Fibroblast of upper back skin (primary cell): ENCODE results near the gene ST6GALNAC6.

Experiments used
- DNase-seq: peaks from one replicate; pipeline ENCODE4 v3.0.0-alpha.2; 2013

The ST6GALNAC6 gene, protein sequence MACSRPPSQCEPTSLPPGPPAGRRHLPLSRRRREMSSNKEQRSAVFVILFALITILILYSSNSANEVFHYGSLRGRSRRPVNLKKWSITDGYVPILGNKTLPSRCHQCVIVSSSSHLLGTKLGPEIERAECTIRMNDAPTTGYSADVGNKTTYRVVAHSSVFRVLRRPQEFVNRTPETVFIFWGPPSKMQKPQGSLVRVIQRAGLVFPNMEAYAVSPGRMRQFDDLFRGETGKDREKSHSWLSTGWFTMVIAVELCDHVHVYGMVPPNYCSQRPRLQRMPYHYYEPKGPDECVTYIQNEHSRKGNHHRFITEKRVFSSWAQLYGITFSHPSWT

DNA sequence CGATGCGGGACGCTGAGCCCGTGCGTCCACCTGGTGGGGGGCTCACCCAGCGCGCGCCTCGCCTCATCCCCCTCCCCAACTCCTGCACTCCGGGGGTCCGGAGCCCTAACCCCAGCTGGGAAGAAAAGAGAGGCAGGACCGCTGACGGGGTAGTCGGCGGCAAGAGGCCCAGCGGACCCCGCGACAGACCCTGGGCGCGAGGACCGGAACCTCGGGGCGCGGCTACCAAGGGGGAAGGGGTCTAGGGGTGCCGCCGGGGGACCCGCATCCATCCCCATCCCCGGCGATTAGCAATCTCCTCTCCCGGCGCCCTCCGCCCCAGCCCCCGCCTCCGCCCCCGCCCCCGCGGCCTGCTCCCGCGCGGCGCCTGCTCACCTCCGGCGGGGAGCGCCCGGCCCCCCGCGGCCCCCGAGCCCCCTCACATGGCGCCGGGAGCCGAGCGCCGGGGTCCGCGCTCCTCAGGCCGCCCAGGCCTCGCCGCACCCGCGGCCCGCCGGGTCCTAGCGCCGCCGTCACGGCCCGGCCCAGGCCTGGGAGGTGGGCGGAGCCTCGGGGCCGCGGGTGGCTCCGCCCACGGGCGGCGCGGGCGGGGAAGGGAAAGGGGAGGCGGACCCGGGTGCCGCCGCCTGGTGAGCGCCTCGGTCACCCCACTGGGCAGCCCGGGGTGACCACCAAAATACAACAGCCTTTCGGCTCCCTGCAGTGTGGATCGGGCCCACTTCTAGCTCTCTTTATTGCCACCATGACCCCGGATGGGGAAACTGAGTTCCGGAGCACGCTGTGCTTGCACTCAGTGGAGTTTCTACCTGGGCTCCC is at the start of gene ST6GALNAC6:
Gene ST6GALNAC6, minus strand, starts transcription at position 476 of the 816 bp plus-strand sequence. CDS start 1,622 bp downstream, outside the sequence.
- peak; percentile 69 for DNase-seq

DNA sequence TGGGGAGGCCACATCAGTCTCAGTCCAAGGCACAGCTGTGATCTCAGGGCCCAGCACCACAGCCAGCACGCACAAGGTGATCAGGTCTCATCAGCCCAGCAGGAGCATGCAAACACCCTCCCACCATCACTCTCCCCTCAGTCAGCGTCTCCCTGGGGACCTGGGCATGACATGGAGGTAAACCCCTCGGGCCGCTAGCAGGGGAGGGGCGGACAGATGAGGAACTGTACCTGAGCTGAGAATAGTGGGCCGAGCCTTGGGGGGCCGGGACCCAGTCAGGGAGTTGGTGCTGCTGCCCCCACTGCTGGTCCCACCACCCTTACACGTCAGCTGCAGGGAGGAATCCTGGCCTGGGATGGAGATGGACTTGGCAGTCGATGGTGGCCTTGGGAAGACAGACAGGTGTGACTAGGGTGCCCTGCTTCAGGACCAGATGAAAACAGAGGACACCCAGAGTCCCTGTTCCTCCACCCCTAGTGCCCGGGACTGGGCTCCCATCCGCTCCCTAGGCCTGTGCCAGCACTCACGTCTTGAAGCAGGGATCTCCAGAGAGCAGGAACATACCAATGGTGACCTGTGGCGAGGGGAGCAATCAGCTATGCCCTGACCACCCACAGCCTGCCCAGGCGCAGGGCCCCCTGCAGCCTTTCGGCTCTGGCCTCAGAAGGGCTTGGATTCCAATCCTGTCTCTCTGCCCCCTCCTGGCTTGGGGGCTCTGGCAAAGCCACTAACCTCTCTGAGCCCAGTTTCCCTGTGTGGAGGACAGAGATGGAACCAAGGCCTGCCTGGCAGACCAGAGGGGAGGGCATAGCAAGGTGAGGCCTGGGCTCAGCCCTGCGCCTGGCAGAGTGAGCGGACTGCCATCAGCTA is 48.7 kb upstream of the ST6GALNAC6 start:
- DNase-seq: no peak

DNA sequence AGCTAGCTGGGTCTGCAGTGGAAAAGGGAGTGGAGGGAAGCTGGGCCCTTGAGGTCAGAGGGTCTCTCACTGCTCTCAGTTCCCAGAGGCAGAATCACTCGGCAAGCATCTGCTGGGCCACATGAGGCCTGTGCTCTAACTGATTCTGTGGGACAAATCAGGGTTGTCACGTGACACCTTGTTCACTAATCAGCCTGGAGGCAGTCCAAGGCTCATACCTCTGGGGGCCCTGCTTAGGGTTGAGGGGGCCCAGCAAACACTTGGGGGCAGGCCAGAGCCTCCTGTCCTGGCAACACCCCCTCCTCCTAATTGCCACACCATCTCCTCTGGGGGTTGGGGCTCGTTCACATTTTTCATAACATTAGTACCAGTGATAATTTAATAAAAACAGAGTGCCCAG is 47.3 kb upstream of the ST6GALNAC6 start:
- DNase-seq: no peak

DNA sequence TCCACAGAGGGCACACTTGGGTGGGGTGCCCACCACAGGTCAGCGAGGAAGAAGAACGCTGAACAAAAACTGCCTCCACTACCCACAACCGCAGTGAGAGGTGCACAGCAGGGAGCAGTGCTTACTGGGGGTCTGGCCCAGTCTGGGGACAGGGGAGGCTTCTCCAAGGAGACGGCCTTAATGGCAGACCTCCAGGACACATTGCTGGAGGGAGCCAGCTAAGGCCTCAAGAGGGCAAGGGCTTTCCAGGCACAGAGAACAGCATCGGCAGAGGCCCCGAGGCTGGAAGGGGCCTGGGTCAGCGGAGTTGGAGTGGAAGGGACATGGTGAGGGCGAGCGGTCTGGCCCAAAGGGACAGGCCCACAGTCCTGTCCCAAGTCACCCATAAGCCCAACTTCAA is 46.5 kb upstream of the ST6GALNAC6 start:
- DNase-seq: no peak

DNA sequence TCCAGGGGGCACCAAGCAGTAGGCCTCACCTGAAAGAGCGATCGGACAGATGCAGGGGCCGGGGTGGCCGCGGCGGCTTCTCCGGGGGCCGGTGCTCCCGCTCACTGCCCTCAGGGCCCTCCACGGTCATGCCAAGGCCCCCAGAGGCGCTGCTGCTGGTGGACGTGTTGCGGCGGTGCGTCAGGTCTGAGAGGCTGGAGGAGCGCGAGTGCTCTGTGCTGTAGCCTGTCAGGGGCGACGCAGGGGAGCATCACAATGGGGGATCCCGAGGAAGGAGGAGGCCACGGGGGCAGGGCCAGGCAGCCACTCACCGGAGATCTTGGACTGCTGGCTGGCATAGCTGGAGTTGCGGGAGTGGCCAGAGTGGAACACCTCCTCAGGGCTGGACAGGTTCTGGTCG is 45.9 kb upstream of the ST6GALNAC6 start:
- no peak for DNase-seq

DNA sequence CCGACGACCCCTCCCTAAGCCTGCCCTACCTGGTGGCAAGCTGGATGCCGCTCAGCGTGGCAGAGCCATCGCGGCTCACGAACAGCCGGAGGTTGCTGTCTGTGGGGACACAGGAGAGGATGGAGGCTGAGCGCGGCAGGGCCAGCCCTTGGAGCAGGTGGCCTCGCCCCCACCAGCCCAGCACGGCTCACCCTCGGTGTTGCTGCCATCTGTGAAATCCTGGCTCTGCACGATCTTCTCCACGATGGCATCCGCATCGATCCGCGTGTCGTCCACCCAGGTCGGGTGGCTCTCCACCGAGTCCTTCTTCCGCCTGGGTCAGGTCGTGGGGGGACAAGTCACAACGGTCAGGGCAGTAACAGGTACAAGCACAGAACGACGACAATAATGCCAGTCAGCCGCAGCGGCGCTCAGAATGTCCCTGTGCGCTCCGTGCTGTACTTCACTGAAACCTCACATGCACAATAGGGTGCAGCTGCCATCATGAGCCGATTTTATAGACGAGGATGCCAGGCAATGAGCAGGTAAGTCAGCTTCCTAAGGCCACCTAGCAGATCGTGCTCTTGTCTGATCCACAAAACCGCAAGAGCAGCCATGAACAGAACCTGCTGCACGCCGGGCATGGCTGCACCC is 45.3 kb upstream of the ST6GALNAC6 start:
- DNase-seq: no peak

DNA sequence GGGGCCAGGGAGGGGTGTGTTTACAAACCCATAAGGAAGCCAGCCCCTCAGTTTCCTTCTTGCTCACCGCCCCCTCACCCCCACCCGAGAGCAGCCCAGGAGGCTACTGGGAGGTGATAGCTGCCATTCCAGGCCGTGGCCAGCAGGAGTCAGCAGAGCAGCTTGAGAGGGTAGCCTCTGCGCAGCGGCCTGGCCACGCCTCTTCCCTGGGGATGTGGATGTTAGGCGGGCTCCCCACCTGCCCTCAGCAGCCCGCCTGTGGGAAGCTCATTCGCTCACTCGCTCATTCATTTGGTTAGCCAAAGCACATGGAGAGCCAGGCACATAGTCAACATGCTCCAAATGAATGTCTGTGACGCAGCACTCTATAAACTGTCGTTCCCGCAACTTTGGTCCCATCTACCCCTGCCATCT is 44.3 kb upstream of the ST6GALNAC6 start:
- peak; percentile 77 for DNase-seq

DNA sequence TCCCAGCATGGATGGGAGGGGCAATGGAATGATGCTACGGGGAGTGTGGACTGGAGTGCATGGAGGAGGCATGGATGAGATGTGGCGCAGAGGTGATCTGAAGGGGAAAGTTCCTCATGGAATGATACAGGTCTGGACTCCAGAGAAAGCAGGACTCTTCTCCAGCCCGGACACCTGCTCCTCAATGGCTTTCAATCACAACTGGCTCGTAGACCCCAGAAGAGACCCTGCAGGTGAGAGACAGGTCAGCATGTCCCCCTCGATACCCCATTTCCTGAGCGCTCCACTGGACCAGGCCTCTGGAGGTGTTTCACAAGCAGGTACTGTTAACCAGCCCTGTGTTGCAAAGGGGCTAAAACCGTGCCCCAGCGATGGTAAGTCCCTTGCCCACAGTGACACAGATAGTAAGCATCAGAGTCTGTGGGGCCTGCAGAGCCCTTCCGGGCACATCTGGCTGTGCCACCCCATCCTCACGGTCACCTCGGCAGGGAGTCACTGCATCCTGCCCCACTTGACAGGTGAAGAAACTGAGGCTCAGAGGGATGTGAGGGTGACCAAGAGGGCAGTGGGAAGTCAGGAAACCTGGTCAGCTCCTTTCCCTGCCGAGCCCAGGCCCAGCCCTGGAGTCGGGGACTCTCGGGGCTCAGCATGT is 43.7 kb upstream of the ST6GALNAC6 start:
- no peak for DNase-seq

DNA sequence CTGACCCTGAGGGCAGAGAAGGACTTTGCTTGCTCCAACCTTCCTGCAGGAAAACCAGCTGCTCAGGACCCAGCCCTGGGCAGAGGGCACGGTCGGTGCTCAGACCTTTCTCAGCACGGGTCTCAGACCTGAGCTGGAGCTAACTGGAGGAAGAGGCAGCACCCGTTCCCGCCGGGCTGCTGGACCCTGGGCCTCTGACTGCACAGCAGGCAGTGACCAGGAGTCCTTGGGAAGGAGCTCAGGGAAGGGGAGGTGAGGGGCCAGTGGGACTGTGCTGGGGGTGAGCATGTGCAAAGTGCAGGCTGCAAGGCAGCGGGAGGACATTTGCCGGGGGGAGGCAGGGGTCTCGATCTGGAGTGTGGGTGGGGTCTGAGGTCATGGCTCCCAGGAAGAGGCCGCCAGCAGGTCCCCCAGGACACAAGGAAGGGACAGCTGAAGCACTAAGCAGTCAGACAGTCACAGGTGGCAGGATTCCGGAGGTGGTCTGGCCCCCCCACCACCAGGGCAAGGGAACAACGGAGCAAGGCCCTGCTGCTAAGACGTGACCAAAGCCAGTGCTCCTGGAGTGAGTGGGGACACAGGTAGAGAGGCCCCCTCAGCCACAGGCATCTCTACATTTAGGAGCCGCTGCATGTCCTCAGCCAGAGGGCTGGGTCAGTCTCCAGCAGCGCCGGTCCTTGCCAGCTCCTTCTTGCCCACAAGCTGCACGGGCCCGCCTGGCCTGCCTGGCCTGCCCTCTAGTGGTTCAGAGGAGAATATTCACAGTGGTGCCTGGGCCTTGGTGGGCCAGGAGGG is 43.0 kb upstream of the ST6GALNAC6 start:
- DNase-seq: peak; percentile 58

DNA sequence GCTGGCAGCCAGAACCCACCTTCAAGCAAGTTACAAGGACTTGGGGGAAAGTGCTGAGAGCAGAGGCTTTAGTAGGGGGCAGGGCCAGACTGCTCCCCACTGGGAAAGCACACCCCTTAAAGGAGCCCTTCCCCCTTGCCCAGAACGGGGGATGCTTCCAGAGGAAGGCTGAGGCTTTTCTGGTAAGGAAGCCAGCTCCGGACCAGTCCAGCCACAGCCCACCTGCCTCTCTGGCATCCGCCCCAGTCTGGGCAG is 42.5 kb upstream of the ST6GALNAC6 start:
- no peak for DNase-seq

DNA sequence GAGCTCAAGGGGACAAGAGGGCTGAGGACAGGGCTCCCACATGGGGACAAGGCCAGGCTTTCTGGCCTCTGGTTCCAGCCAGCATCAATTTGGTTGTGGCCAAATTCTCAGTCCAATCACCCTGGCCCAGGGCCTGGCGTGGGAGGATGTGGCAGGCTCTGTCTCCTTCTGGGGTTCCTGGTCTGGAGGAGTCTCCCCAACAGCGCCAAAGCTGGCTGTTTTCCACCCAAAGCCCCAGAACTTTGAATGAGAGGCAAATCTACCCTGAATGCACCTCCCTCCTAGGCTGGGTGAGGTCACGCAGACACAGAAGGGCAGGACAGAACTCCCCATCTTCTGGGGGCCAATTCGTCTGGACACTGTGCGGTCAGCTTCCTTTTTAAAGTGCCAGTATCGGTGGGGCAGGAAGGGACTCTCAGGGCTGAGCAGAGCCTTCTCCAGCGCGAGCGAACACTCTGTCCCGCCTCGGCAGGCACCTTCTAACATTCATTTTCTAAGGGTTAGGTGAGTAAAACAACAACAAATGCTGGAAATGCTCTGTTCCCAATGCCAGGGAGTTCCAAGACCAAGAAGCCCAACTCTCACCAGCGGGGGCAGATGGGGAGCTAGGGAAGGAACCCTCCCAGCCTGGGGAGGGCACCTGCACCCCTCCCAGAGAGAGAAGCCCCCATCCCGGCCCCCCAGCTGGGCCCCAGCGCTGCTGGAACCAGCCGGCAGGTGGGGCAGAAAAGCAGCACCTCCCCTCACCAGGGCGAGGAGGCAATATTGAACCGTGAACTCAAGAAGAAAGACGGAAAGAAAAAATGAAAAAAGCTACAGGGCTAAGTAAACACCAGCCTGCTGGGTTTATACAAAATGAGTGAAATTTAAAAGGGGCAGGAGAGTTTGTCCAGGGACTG is 41.9 kb upstream of the ST6GALNAC6 start:
- no peak for DNase-seq

DNA sequence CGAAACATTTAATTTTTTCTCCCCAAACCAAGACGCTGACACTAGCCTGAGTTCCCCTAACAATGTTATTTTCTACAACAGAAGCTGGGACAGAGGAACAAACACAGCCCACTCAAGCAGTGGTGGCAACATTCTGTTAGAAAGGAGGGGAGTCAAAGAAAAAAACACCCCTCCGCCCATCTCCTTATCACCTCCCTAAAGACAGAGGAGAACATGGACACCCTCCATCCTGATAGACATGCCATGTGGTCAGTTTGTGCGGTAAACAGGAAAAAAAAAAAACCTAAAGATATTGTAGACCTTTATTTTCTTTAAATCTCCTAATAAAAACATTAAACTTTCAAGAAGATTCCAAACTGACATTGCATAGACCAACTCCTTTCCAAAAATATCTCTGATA is 41.2 kb upstream of the ST6GALNAC6 start:
- no peak for DNase-seq

DNA sequence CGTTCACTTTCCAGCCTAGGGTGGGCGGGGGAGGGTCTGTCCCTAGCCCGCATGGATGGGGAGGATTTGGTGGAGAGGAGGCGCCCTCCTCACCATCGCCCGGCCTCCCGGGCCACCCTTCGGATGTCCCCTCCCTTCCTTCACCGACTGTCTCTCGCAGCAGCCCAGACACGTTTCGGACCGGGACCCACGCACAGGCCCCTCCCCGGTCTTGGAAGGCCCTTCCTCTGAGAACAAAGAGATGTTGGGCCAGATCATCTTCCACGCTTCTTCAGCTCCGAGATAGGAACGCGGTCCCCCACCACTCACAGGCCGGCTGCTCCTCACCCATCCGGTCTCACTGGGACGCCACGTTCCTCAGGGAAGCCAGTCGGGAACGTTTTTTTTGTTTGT is 38.9 kb upstream of the ST6GALNAC6 start:
- DNase-seq: no peak

DNA sequence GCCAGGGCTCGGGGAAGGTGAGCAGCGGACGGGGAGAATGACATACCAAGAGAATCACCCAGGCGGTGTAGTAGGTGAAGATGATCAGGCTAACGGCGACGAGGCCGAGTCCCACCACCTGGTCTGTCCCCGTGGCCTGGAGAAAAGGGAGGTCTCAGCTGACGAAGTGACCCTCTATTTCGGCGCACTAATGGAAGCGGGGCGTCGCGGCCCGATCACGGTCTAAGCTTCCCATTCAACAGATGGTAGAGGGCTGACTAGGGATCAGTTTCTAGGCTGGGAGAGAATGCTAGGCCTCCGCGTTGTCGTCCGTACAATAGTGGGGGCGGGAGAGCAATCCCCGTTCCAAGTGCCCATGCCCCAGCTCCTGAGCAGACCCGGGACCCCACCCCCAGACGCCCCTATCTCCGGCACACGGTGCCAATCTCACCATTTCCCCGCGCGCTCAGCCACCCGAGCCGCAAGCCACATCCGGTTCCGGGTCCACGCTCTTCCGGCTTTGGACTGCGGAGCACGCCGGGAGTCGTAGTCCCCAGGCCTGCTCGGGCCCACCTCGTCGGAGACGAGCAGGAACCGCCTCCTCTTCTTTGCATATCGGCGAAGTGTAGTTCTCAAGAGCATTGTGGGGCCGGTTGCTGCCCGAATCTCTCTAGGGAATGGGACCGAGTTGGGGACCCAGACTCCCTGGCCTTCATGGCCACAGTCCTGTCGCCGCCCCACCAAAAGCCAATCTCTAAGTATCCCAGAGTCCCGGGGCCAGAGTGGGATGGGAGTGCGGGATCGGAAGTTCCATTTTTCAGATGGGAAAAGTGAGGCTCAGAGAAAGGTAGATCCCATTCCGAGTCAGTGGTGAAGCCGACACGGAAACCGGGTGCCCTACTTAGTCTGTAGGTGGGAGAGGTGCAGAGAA is 38.2 kb upstream of the ST6GALNAC6 start, which contains the start of gene DPM2:
Gene DPM2, minus strand, starts transcription at position 467 of the 910 bp plus-strand sequence. Its CDS starts 34 bp downstream, at position 433.
- peak; percentile 85 for DNase-seq

DNA sequence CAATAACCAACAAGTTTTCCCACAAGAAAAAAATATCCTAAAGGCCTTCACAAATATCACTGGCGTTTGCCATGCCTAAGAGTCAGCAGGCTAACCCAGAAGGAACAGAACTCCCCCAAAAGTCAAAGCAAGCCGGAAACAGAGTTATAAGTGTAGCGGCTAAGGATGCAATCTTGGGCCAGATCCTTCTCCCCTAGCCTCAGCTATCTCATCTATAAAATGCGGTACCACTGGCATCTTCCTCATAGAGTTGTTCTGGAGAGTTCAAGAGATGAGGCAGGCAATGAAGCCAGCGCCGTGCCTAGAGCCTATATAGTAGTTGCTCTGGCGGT is 37.6 kb upstream of the ST6GALNAC6 start:
- no peak for DNase-seq

DNA sequence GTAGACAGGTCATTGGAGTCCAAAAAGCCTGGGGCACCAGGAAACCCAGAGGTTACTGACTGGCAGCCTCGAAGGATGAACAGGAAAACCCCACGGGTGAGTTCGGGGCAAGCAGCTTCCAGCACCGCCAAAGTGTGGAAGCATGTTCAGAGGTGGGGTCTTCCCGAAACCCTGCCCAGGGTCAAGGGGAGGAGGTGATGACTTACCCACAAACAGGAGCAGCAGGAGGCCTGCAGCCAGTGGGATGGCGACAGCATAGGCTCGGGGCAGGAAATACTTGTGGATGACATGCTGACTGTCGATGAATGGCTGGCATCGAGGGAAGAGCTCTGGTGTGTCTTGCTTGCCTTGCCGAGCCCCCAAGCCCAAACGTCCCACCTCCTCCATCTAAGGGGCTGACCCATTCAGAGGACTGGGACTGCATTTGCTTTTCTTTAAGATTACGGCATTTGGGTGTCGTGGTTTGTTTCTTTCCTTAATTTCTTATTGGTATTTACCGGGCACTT is 37.0 kb upstream of the ST6GALNAC6 start:
- DNase-seq: no peak

DNA sequence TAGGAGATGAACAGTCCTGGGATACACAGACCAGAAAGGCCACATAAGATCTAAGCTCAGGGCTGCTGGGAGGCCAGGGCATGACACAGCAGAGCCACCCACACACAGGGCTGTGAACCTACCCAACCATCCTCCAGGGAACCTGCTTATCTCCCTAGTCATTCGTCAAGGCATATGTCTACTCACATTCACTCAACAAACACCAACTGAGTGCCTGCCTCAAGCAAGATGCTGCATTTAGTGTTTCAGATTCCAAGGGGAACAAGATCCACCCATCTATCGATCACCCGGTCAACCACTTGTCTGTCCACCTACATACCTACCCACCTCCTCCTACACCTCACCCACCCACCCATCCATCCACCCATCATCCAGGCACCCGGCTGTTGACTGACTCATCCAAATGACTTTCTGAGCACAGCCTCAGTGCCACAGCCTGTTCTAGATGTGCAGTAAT is 36.4 kb upstream of the ST6GALNAC6 start:
- no peak for DNase-seq

DNA sequence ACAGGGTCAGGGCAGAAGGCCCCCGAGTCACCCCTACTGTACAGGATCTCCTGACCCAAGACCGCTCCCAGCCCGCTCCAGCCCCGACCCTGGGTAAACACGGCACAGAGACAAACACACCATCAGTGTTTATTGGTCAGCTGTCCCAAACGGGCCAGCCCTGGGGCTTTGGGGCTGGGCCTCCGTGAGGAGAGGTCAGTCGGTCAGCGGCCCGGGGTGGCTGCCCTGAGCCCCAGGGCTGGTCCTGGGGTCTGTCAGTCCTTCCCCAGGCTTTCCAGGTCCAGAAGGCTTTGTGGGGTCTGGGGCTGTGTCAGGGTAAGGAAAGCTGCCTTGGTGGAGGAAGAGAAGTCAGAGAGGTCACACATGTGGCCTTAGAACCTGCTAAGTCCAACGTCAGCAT is 35.6 kb upstream of the ST6GALNAC6 start:
- no peak for DNase-seq

DNA sequence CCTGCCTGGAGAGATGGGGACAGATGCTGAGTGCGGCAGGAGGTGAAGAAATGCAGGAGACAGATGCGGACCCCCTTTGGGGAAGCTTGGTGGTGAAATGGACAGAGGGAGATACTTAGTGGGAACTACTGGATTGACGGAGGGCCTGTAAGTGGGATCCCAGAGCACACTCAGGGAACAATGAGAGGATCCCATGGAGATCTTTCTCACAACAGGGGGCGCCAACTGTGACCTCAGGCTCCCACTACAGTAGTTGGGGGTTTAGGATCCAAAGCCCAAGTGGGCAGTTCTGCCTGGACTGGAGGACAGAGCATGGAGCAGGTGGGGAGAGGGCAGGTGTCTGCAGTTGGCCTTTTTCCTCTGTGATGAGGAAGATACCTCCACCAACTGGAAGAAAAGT is 34.8 kb upstream of the ST6GALNAC6 start:
- no peak for DNase-seq
